OCI-LY1 (cell line): ENCODE data around the gene ZNF165.

Experiments
- H2AFZ ChIP-seq: fragments of 200-600 bp; sonication (generic), shearing (Covaris generic); 2 replicates; pipeline ENCODE4 v1.6.0; 2014; ENCODE audit warnings: antibody characterized with exemption, mild to moderate bottlenecking, low read length
- H3F3A ChIP-seq: fragments of 200-600 bp; sonication (generic), shearing (Covaris generic); 2 replicates; pipeline ENCODE4 v1.6.0; 2014; ENCODE audit warnings: mild to moderate bottlenecking, antibody characterized with exemption, low read length, moderate library complexity; ENCODE audit not compliant: insufficient read depth
- H3K27ac ChIP-seq: fragments of 200-600 bp; sonication (generic); 2 replicates; pipeline ENCODE4 v1.5.1; 2014; ENCODE audit warnings: low read length, mixed run types, mild to moderate bottlenecking, low read depth; ENCODE audit not compliant: poor library complexity, severe bottlenecking
- H3K27me3 ChIP-seq: fragments of 200-600 bp; sonication (generic); 2 replicates; pipeline ENCODE4 v1.6.0; 2014; ENCODE audit warnings: antibody characterized with exemption, mild to moderate bottlenecking, low read length, moderate library complexity; ENCODE audit not compliant: insufficient read depth
- H3K36me3 ChIP-seq: fragments of 200-600 bp; sonication (generic); 2 replicates; pipeline ENCODE4 v1.6.1; 2014; ENCODE audit warnings: mild to moderate bottlenecking, antibody characterized with exemption, low read length, moderate library complexity, mixed read lengths; ENCODE audit not compliant: insufficient read depth
- H3K4me1 ChIP-seq: fragments of 200-600 bp; sonication (generic); 2 replicates; pipeline ENCODE4 v1.5.1; 2014; ENCODE audit warnings: mild to moderate bottlenecking, low read length, moderate library complexity; ENCODE audit not compliant: insufficient read depth, severe bottlenecking
- H3K4me2 ChIP-seq: fragments of 200-600 bp; sonication (generic), shearing (Covaris generic); 2 replicates; pipeline ENCODE4 v1.6.1; 2014; ENCODE audit warnings: low read length
- H3K4me3 ChIP-seq: fragments of 200-600 bp; sonication (generic); 2 replicates; pipeline ENCODE4 v1.5.1; 2014; ENCODE audit warnings: low read length, low read depth, mild to moderate bottlenecking, mixed read lengths; ENCODE audit not compliant: poor library complexity, severe bottlenecking
- H3K79me2 ChIP-seq: fragments of 200-600 bp; shearing (Covaris generic); 2 replicates; pipeline ENCODE4 v1.6.1; 2016; ENCODE audit warnings: mixed run types, low read length, mixed read lengths; ENCODE audit not compliant: insufficient read depth
- H3K9ac ChIP-seq: fragments of 200-600 bp; sonication (generic), shearing (Covaris generic); 2 replicates; pipeline ENCODE4 v1.6.1; 2014; ENCODE audit warnings: mild to moderate bottlenecking, low read length, mixed read lengths
- H3K9me2 ChIP-seq: fragments of 200-600 bp; sonication (generic), shearing (Covaris generic); 2 replicates; pipeline ENCODE4 v1.6.1; 2014; ENCODE audit warnings: low read depth, mild to moderate bottlenecking, low read length, mixed read lengths
- H3K9me3 ChIP-seq: fragments of 200-600 bp; shearing (Covaris generic); 2 replicates; pipeline ENCODE4 v1.6.1; 2014; ENCODE audit warnings: low read length, mixed read lengths
- H4K20me1 ChIP-seq: fragments of 200-600 bp; sonication (generic), shearing (Covaris generic); 2 replicates; pipeline ENCODE4 v1.6.0; 2016; ENCODE audit warnings: mild to moderate bottlenecking, low read length; ENCODE audit not compliant: insufficient read depth
- EZH2 ChIP-seq: fragments of 200-600 bp; sonication (generic), shearing (Covaris generic); IDR thresholded peaks from 2 replicates; pipeline ENCODE4 v1.8.0; 2017; ENCODE audit warnings: borderline replicate concordance, mixed run types, mild to moderate bottlenecking, antibody characterized with exemption, low read length, moderate library complexity, mixed read lengths
- TF ChIP-seq, protein P1 (sequence below): fragments of 200-600 bp; sonication (generic), shearing (Covaris generic); IDR thresholded peaks from 2 replicates; pipeline ENCODE4 v1.5.1; 2017; ENCODE audit warnings: mild to moderate bottlenecking, antibody characterized with exemption, low read length, moderate library complexity, mixed read lengths

Gene ZNF165

GRCh38 chr6:28124971-28125353 lies 44.6 kb downstream of the ZNF165 start:
- Histone ChIP-seq H3K4me2 (peak overlapping the region; percentile 98), H3K4me1 (peaks cover 28% of the 10 kb centered on the region), H3K9me2 (no peaks in the 10 kb centered on the region), H3K27ac (peak overlapping the region; percentile 24), H3F3A (no peaks in the 10 kb centered on the region), H3K9ac (peak overlapping the region; percentile 88), H3K27me3 (no peaks in the 10 kb centered on the region), H2AFZ (no peak overlapping the region), H3K36me3 (peaks cover 42% of the 10 kb centered on the region), H3K79me2 (peaks cover 17% of the 10 kb centered on the region; the same call in 1 of the 2 replicates), H3K9me3 (no peaks in the 10 kb centered on the region; the same call in 1 of the 2 replicates), H3K4me3 (peak overlapping the region; percentile 79), H4K20me1 (no peaks in the 10 kb centered on the region)
- TF ChIP-seq, protein P1, sequence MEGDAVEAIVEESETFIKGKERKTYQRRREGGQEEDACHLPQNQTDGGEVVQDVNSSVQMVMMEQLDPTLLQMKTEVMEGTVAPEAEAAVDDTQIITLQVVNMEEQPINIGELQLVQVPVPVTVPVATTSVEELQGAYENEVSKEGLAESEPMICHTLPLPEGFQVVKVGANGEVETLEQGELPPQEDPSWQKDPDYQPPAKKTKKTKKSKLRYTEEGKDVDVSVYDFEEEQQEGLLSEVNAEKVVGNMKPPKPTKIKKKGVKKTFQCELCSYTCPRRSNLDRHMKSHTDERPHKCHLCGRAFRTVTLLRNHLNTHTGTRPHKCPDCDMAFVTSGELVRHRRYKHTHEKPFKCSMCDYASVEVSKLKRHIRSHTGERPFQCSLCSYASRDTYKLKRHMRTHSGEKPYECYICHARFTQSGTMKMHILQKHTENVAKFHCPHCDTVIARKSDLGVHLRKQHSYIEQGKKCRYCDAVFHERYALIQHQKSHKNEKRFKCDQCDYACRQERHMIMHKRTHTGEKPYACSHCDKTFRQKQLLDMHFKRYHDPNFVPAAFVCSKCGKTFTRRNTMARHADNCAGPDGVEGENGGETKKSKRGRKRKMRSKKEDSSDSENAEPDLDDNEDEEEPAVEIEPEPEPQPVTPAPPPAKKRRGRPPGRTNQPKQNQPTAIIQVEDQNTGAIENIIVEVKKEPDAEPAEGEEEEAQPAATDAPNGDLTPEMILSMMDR: no peak
- TF ChIP-seq EZH2: no peak

GRCh38 chr6:28125401-28125800 lies 45.0 kb downstream of the ZNF165 start:
- H3K4me3 ChIP-seq: peak overlapping the region; percentile 79
- H3K27me3 ChIP-seq: no peaks in the 10 kb centered on the region
- no peaks in the 10 kb centered on the region for H3F3A ChIP-seq
- H3K9me3 ChIP-seq: no peaks in the 10 kb centered on the region; the same call in 1 of the 2 replicates
- H2AFZ ChIP-seq: no peak overlapping the region
- peak overlapping the region; percentile 24 for H3K27ac ChIP-seq
- peaks cover 43% of the 10 kb centered on the region for H3K36me3 ChIP-seq
- peaks cover 28% of the 10 kb centered on the region for H3K4me1 ChIP-seq
- H3K9ac ChIP-seq: peak overlapping the region; percentile 88
- peak overlapping the region; percentile 98 for H3K4me2 ChIP-seq
- no peaks in the 10 kb centered on the region for H3K9me2 ChIP-seq
- no peaks in the 10 kb centered on the region for H4K20me1 ChIP-seq
- no peak for TF ChIP-seq EZH2
- TF ChIP-seq, protein P1: no peak
- peaks cover 17% of the 10 kb centered on the region; the same call in 1 of the 2 replicates for H3K79me2 ChIP-seq

DNA sequence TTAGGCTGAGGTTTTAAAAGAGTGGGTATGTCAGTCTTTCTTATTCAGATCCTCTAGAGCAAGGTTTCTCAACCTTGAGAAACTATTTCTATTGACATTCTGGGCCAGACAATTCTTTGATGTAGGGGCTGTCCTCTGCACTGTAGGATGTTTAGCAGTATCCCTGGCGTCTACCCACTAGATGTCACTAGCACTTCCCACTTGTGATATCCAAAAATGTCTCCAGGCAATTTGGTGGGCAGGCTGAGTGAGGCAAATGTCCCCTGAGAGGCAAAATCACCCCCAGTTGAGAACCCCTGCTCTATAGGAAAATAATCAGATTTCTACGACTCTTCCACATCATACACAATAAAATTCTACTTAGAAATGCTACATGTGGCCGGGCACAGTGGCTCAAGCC lies 53.6 kb downstream of the ZNF165 start:
- TF ChIP-seq EZH2: no peak
- TF ChIP-seq, protein P1: peak; percentile 46
- Histone ChIP-seq H3F3A (no peaks in the 10 kb centered on the region), H3K4me3 (no peak overlapping the region), H3K4me1 (peaks cover 30% of the 10 kb centered on the region), H3K9me2 (no peaks in the 10 kb centered on the region), H3K9me3 (no peaks in the 10 kb centered on the region; the same call in 1 of the 2 replicates), H3K27ac (no peak overlapping the region), H3K4me2 (no peak overlapping the region), H3K79me2 (peaks cover 14% of the 10 kb centered on the region), H3K36me3 (peaks cover 37% of the 10 kb centered on the region), H3K9ac (no peak overlapping the region), H2AFZ (no peak overlapping the region), H3K27me3 (no peaks in the 10 kb centered on the region), H4K20me1 (no peaks in the 10 kb centered on the region)
